Skeletal muscle cell (primary cell): ENCODE data around the gene NLRC3.
"Not testable (repeated sequence)": the region's sequence is repeated elsewhere in the genome, so short reads cannot be mapped to it uniquely, and the experiment has no call there.

Experiments used
- DNase-seq: peaks from one replicate; pipeline ENCODE4 v3.0.0-alpha.2; 2010; ENCODE audit warnings: low read depth
- H3K4me3 ChIP-seq: 2 replicates; pipeline ENCODE4 v1.5.1; 2011; ENCODE audit warnings: low read depth, mild to moderate bottlenecking, control low read depth, low read length, moderate library complexity

Gene NLRC3

GRCh38 chr16:3520413-3520812 lies 56.8 kb downstream of the NLRC3 start:
- peak; percentile 38 for DNase-seq

GRCh38 chr16:3519581-3519980 lies 57.6 kb downstream of the NLRC3 start:
- no peak for DNase-seq

More at GRCh38 chr16:3520413-3520812, 56.8 kb downstream of the NLRC3 start:
- H3K4me3 ChIP-seq: no peak overlapping the region

GRCh38 chr16:3518986-3519348 lies 58.2 kb downstream of the NLRC3 start:
- DNase-seq: no peak
- no peak overlapping the region for H3K4me3 ChIP-seq

More at GRCh38 chr16:3519581-3519980, 57.6 kb downstream of the NLRC3 start:
- H3K4me3 ChIP-seq: no peak overlapping the region

- H3K4me3 ChIP-seq: no peak overlapping the region
Observed at GRCh38 chr16:3518292-3518985, 58.8 kb downstream of the NLRC3 start.

GRCh38 chr16:3515897-3516296 lies 61.3 kb downstream of the NLRC3 start:
- DNase-seq: no peak
- no peak overlapping the region for H3K4me3 ChIP-seq

More at GRCh38 chr16:3518292-3518985, 58.8 kb downstream of the NLRC3 start:
- no peak for DNase-seq

GRCh38 chr16:3514621-3515020 lies 62.6 kb downstream of the NLRC3 start:
- H3K4me3 ChIP-seq: no peak overlapping the region
- peak; percentile 16 for DNase-seq

- no peak overlapping the region for H3K4me3 ChIP-seq
- DNase-seq: no peak
Observed at GRCh38 chr16:3513892-3514583, 63.2 kb downstream of the NLRC3 start.

GRCh38 chr16:3511286-3512180 lies 65.7 kb downstream of the NLRC3 start:
- DNase-seq: no peak

GRCh38 chr16:3510416-3510815 lies 66.8 kb downstream of the NLRC3 start:
- no peak for DNase-seq

More at GRCh38 chr16:3511286-3512180, 65.7 kb downstream of the NLRC3 start:
- H3K4me3 ChIP-seq: no peak overlapping the region

GRCh38 chr16:3509470-3509928 lies 67.7 kb downstream of the NLRC3 start:
- no peak overlapping the region for H3K4me3 ChIP-seq
- DNase-seq: no peak

More at GRCh38 chr16:3510416-3510815, 66.8 kb downstream of the NLRC3 start:
- no peak overlapping the region for H3K4me3 ChIP-seq

GRCh38 chr16:3508736-3509135 lies 68.5 kb downstream of the NLRC3 start:
- DNase-seq: no peak
- H3K4me3 ChIP-seq: no peak overlapping the region

- H3K4me3 ChIP-seq: no peak overlapping the region
- DNase-seq: no peak
Observed at GRCh38 chr16:3503523-3503922, 73.7 kb downstream of the NLRC3 start.

- peak overlapping the region; percentile 81 for H3K4me3 ChIP-seq
Observed at GRCh38 chr16:3501783-3502400, 75.3 kb downstream of the NLRC3 start.

GRCh38 chr16:3501412-3501761 lies 75.8 kb downstream of the NLRC3 start:
- DNase-seq: not testable (repeated sequence)

More at GRCh38 chr16:3501783-3502400, 75.3 kb downstream of the NLRC3 start:
- no peak for DNase-seq

GRCh38 chr16:3498988-3499387 lies 78.2 kb downstream of the NLRC3 start:
- no peak for DNase-seq
- H3K4me3 ChIP-seq: no peak overlapping the region

More at GRCh38 chr16:3501412-3501761, 75.8 kb downstream of the NLRC3 start:
- peak overlapping the region; percentile 81 for H3K4me3 ChIP-seq

- H3K4me3 ChIP-seq: no peak overlapping the region
- DNase-seq: no peak
Observed at GRCh38 chr16:3497771-3498170, 79.4 kb downstream of the NLRC3 start.

GRCh38 chr16:3496386-3496785 lies 80.8 kb downstream of the NLRC3 start:
- no peak for DNase-seq
- H3K4me3 ChIP-seq: no peak overlapping the region

- DNase-seq: no peak
- H3K4me3 ChIP-seq: no peak within 1 kb of the TSS
Observed at GRCh38 chr16:3495176-3495575, 82.0 kb downstream of the NLRC3 start, which contains the start of gene C16orf90. TSS of gene C16orf90 (minus strand) at chr16:3495489. CDS start at chr16:3495421, 68 bp downstream.

GRCh38 chr16:3494386-3494973 lies 82.7 kb downstream of the NLRC3 start:
- DNase-seq: no peak
- H3K4me3 ChIP-seq: no peak overlapping the region
